GM12801 (cell line): ENCODE measurements around the gene LRRC8D.

Experiments
- CTCF ChIP-seq: IDR thresholded peaks from one replicate; pipeline ENCODE4 v1.5.1; 2011; ENCODE audit warnings: control low read depth; ENCODE audit not compliant: insufficient read length; ENCODE audit errors: extremely low read depth

Gene LRRC8D

GRCh38 chr1:89839516-89839915 is 18.7 kb downstream of the LRRC8D start:
- TF ChIP-seq CTCF = no peak

GRCh38 chr1:89841507-89841906 is 20.7 kb downstream of the LRRC8D start:
- no peak for TF ChIP-seq CTCF

- no peak for TF ChIP-seq CTCF
Measured at GRCh38 chr1:89842567-89843272, 21.9 kb downstream of the LRRC8D start.

GRCh38 chr1:89843273-89844130 is 22.7 kb downstream of the LRRC8D start:
- TF ChIP-seq CTCF = no peak

- TF ChIP-seq CTCF = no peak
Measured at GRCh38 chr1:89844241-89844807, 23.5 kb downstream of the LRRC8D start.

- no peak for TF ChIP-seq CTCF
Measured at GRCh38 chr1:89844860-89845259, 24.0 kb downstream of the LRRC8D start.

GRCh38 chr1:89847191-89847729 is 26.4 kb downstream of the LRRC8D start:
- TF ChIP-seq CTCF = no peak
